Natural killer cell (primary cell): ENCODE results near the gene PKHD1. TPM values are rescaled to one million over a fixed set of nuclear protein-coding genes. Genes with fewer than 3 reads are reported as not detected.

Experiments
- ATAC-seq, 3 donors: fragments of 150-1000 bp in 2 of 3; fragments of 200-7000 bp in 1 of 3; cut with Tn5 transposase; 1 replicate in 1 of 3; 2 replicates in 2 of 3; pipeline ENCODE4 v1.10.0; 2021; ENCODE audit warnings: mild to moderate bottlenecking in 2 of 3, moderate library complexity in 2 of 3
- DNase-seq, 2 donors: peaks; one replicate each; pipeline versions ENCODE4 v3.0.0 to v3.0.0-alpha.2; 2013 to 2021; ENCODE audit warnings: mixed read lengths in 1 of 2
- H3K27ac ChIP-seq: one replicate; pipeline ENCODE4 v1.5.1; 2013; ENCODE audit warnings: mild to moderate bottlenecking, low read length
- H3K27me3 ChIP-seq: one replicate; pipeline ENCODE4 v1.6.1; 2013; ENCODE audit warnings: low read length; ENCODE audit not compliant: control insufficient read depth, insufficient read depth
- H3K36me3 ChIP-seq: one replicate; pipeline ENCODE4 v1.6.1; 2013; ENCODE audit warnings: low read length; ENCODE audit not compliant: control insufficient read depth, insufficient read depth
- H3K4me1 ChIP-seq: one replicate; pipeline ENCODE4 v1.6.1; 2013; ENCODE audit warnings: low read length; ENCODE audit not compliant: control insufficient read depth, insufficient read depth
- H3K4me3 ChIP-seq: one replicate; pipeline ENCODE4 v1.5.1; 2013; ENCODE audit warnings: low read length
- H3K9me3 ChIP-seq: one replicate; pipeline ENCODE4 v1.6.1; 2013; ENCODE audit warnings: low read length; ENCODE audit not compliant: control insufficient read depth, insufficient read depth
- H3K27ac Mint-ChIP-seq, 2 donors: one replicate each; pipeline ENCODE4 v1.8.0; 2022; ENCODE audit warnings: mild to moderate bottlenecking in 2 of 2, mixed read lengths in 2 of 2, moderate library complexity in 1 of 2
- H3K27me3 Mint-ChIP-seq, 2 donors: one replicate each; pipeline ENCODE4 v1.8.0; 2022; ENCODE audit warnings: low read depth in 2 of 2, mixed read lengths in 2 of 2
- H3K36me3 Mint-ChIP-seq: one replicate; pipeline ENCODE4 v1.8.0; 2022; ENCODE audit warnings: mixed read lengths
- H3K4me1 Mint-ChIP-seq, 2 donors: one replicate each; pipeline ENCODE4 v1.8.0; 2022; ENCODE audit warnings: mixed read lengths in 2 of 2
- H3K4me3 Mint-ChIP-seq: one replicate; pipeline ENCODE4 v1.8.0; 2022; ENCODE audit warnings: mild to moderate bottlenecking, moderate library complexity, mixed read lengths
- H3K9me3 Mint-ChIP-seq, 2 donors: one replicate each; pipeline ENCODE4 v1.8.0; 2022; ENCODE audit warnings: mixed read lengths in 2 of 2
- CTCF ChIP-seq: fragments of 200-600 bp; IDR thresholded peaks from one replicate; pipeline ENCODE4 v1.8.0; 2022; ENCODE audit warnings: antibody characterized with exemption
- WGBS: methylation state at CpG from one replicate; pipeline ENCODE4 v1.1.7; 2013; ENCODE audit warnings: missing lambda C conversion rate; ENCODE audit not compliant: insufficient coverage; 5-methylcytosine and 5-hydroxymethylcytosine counted together
- intact Hi-C: fragments of 100-400 bp; cut with micrococcal nuclease; formaldehyde crosslinking; loops from one replicate; pipeline ENCODE4 v1.14.2; 2022
- total RNA-seq, 4 donors: library from RNA; stranded (reverse); fragments of 120-200 nt in 1 of 4; gene quantifications; one replicate each; pipeline versions ENCODE4 v1.2.3 to v1.2.4, GENCODE V29; 2013 to 2022

The PKHD1 gene
- total RNA-seq, 3 donors from 2014 or later (not counting 1 experiment from before 2014, with no cell fraction given) = not detected

GRCh38 chr6:51620971-51621370, 466.4 kb downstream of the PKHD1 start:
- no CpG with 5 or more reads among the region's 1 CpG for WGBS
- H3K27ac Mint-ChIP-seq = no peak overlapping the region
- intact Hi-C loops = no loop called here

GRCh38 chr6:51619042-51619799, 468.2 kb downstream of the PKHD1 start:
- Histone ChIP-seq H3K27ac (no peak overlapping the region), H3K9me3 (no peaks in the 10 kb centered on the region), H3K36me3 (no peaks in the 10 kb centered on the region), H3K27me3 (no peaks in the 10 kb centered on the region), H3K4me3 (no peak overlapping the region), H3K4me1 (no peaks in the 10 kb centered on the region)
- DNase-seq (no peak), ATAC-seq (no peak)
- peaks cover 3 to 7% of the 10 kb centered on the region in 2 donors for H3K9me3 Mint-ChIP-seq
- intact Hi-C loops = no loop called here
- no peak overlapping the region for H3K27ac Mint-ChIP-seq
- H3K27me3 Mint-ChIP-seq = no peaks in the 10 kb centered on the region
- no peaks in the 10 kb centered on the region for H3K36me3 Mint-ChIP-seq
- 91% methylated on average over 6 of the region's 6 CpGs for WGBS
- no peaks in the 10 kb centered on the region for H3K4me1 Mint-ChIP-seq
- H3K4me3 Mint-ChIP-seq = no peak overlapping the region
- TF ChIP-seq CTCF = no peak

More at GRCh38 chr6:51620971-51621370, 466.4 kb downstream of the PKHD1 start:
- no peaks in the 10 kb centered on the region for H3K4me1 ChIP-seq
- Mint-ChIP-seq H3K4me1 (no peaks in the 10 kb centered on the region), H3K9me3 (peaks cover 3 to 5% of the 10 kb centered on the region in 2 donors), H3K27me3 (no peaks in the 10 kb centered on the region), H3K36me3 (no peaks in the 10 kb centered on the region), H3K4me3 (no peak overlapping the region)
- ATAC-seq = no peak
- TF ChIP-seq CTCF = no peak
- no peak overlapping the region for H3K4me3 ChIP-seq
- no peaks in the 10 kb centered on the region for H3K27me3 ChIP-seq
- H3K27ac ChIP-seq = no peak overlapping the region
- no peak for DNase-seq
- no peaks in the 10 kb centered on the region for H3K9me3 ChIP-seq
- H3K36me3 ChIP-seq = no peaks in the 10 kb centered on the region

GRCh38 chr6:51618563-51618962, 468.9 kb downstream of the PKHD1 start:
- TF ChIP-seq CTCF = peak; percentile 21
- H3K27ac Mint-ChIP-seq = no peak overlapping the region
- intact Hi-C loops = no loop called here
- H3K36me3 Mint-ChIP-seq = no peaks in the 10 kb centered on the region
- ATAC-seq = no peak
- H3K36me3 ChIP-seq = no peaks in the 10 kb centered on the region
- no peak overlapping the region for H3K4me3 ChIP-seq
- no peaks in the 10 kb centered on the region for H3K4me1 Mint-ChIP-seq
- no peak overlapping the region for H3K4me3 Mint-ChIP-seq
- no peak overlapping the region for H3K27ac ChIP-seq
- DNase-seq = no peak
- H3K4me1 ChIP-seq = no peaks in the 10 kb centered on the region
- H3K27me3 ChIP-seq = no peaks in the 10 kb centered on the region
- H3K9me3 ChIP-seq = no peaks in the 10 kb centered on the region
- peaks cover 3 to 7% of the 10 kb centered on the region in 2 donors for H3K9me3 Mint-ChIP-seq
- no peaks in the 10 kb centered on the region for H3K27me3 Mint-ChIP-seq

- no peaks in the 10 kb centered on the region for H3K27me3 Mint-ChIP-seq
- no peak overlapping the region for H3K27ac Mint-ChIP-seq
- no peaks in the 10 kb centered on the region for H3K4me1 ChIP-seq
- H3K9me3 Mint-ChIP-seq = peaks cover 3 to 7% of the 10 kb centered on the region in 2 donors
- H3K27ac ChIP-seq = no peak overlapping the region
- no peak for TF ChIP-seq CTCF
- H3K4me3 Mint-ChIP-seq = no peak overlapping the region
- no peaks in the 10 kb centered on the region for H3K27me3 ChIP-seq
- H3K4me3 ChIP-seq = no peak overlapping the region
- no peak for ATAC-seq
- H3K4me1 Mint-ChIP-seq = no peaks in the 10 kb centered on the region
- intact Hi-C loops = no loop called here
- H3K9me3 ChIP-seq = no peaks in the 10 kb centered on the region
- H3K36me3 ChIP-seq = no peaks in the 10 kb centered on the region
- DNase-seq = no peak
- H3K36me3 Mint-ChIP-seq = no peaks in the 10 kb centered on the region
- 85% methylated on average over 1 of the region's 2 CpGs for WGBS
Observed at GRCh38 chr6:51617751-51618150, 469.7 kb downstream of the PKHD1 start.
